Dendritic cell treated with granulocyte-macrophage colony-stimulating factor and Interleukin-4, amounts not matched to agents 40 ng/mL and 50 ng/mL, for 4 days (primary cell): ENCODE measurements around the gene INPP4B.

ENCODE experiments used
- H3K27ac Mint-ChIP-seq: one replicate; pipeline ENCODE4 v1.8.0; 2022; ENCODE audit warnings: mild to moderate bottlenecking, mixed read lengths
- H3K27me3 Mint-ChIP-seq: one replicate; pipeline ENCODE4 v1.8.0; 2022; ENCODE audit warnings: mild to moderate bottlenecking, mixed read lengths
- H3K36me3 Mint-ChIP-seq: one replicate; pipeline ENCODE4 v1.8.0; 2022; ENCODE audit warnings: low read depth, mixed read lengths
- H3K4me1 Mint-ChIP-seq: one replicate; pipeline ENCODE4 v1.8.0; 2022; ENCODE audit warnings: low read depth, mixed read lengths
- H3K4me3 Mint-ChIP-seq: one replicate; pipeline ENCODE4 v1.8.0; 2022; ENCODE audit warnings: mild to moderate bottlenecking, moderate library complexity, mixed read lengths
- H3K9me3 Mint-ChIP-seq: one replicate; pipeline ENCODE4 v1.8.0; 2022; ENCODE audit warnings: mixed read lengths
- intact Hi-C: fragments of 100-400 bp; cut with micrococcal nuclease; formaldehyde crosslinking; loops from one replicate; pipeline ENCODE4 v1.15.0; 2022

The INPP4B gene

DNA sequence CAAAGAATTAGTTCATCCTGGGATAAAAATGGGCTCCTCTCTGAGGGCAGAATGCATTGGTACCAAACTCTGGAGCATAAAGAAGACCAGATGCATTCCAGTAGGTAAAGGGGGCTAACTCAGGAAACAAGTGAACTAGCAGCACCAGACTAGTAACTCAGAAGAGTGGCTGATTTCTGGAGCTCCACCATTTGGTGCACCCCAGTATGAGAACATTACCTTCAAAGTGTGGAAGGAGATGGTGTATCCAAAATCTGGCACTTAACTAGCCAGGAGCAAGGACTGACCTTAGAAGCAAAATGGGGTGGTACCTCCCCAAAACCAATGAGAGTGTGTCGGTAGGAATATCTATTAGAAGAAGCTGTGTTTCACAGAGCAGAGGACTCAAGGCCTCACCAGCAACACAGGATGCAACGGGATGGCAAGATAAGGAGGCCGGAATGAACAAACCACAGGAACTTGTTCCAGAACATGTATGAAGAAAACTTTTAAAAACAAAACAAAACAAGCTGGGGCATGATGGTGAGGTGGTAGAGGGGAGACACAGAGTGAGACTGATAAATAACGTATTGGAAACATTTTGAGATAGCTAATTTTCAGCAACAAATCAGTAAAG is 142.3 kb downstream of the INPP4B start:
- no peaks in the 10 kb centered on the region for H3K36me3 Mint-ChIP-seq

DNA sequence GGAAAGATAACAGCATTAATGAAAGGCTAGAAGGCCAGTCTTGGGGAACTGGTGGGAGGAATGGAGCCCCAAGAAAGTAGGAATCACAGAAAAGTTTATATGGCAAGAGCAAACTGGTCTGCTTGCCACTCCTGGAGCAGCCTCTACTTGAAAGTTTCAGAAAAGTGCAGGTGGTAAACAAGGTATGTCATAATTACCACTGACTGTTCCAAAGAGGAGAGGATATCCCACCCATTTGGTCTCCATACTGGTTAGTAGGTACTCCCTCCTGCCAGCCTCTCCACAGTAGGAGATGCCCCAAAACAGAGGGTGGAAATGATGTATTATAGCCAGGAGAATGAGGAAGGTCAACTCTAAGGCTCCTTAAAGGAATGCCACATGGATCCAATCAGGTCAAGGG is 145.1 kb downstream of the INPP4B start:
- Mint-ChIP-seq H3K4me1 (no peaks in the 10 kb centered on the region), H3K27ac (no peak overlapping the region), H3K36me3 (no peaks in the 10 kb centered on the region), H3K4me3 (no peak overlapping the region), H3K9me3 (no peaks in the 10 kb centered on the region), H3K27me3 (no peaks in the 10 kb centered on the region)
- intact Hi-C loops = no loop called here

More for the DNA sequence above, 142.3 kb downstream of the INPP4B start:
- H3K9me3 Mint-ChIP-seq = peaks cover under 1% of the 10 kb centered on the region
- no peaks in the 10 kb centered on the region for H3K4me1 Mint-ChIP-seq
- intact Hi-C loops = no loop called here
- no peak overlapping the region for H3K4me3 Mint-ChIP-seq
- H3K27ac Mint-ChIP-seq = no peak overlapping the region
- no peaks in the 10 kb centered on the region for H3K27me3 Mint-ChIP-seq

DNA sequence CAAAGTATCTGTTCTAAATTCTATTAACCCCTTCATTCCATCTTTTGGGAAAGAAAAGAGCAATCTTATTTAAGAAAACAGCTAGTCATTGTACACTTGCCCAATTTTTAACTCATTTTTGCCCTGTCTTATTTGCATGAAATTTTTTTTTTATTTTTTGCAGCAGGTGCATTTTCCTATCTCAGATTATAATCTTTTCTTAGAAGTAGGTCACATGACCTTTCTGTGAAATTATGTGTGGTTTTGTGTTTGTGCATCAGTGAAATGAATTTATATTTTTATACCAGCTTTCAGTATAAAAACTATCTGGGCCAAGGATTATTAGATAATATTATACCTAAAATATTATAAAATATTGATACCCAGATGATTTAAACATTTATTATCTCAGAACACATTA is 145.6 kb downstream of the INPP4B start:
- Mint-ChIP-seq H3K27ac (no peak overlapping the region), H3K36me3 (no peaks in the 10 kb centered on the region), H3K4me1 (no peaks in the 10 kb centered on the region), H3K9me3 (no peaks in the 10 kb centered on the region), H3K4me3 (no peak overlapping the region), H3K27me3 (no peaks in the 10 kb centered on the region)
- intact Hi-C loops = no loop called here

DNA sequence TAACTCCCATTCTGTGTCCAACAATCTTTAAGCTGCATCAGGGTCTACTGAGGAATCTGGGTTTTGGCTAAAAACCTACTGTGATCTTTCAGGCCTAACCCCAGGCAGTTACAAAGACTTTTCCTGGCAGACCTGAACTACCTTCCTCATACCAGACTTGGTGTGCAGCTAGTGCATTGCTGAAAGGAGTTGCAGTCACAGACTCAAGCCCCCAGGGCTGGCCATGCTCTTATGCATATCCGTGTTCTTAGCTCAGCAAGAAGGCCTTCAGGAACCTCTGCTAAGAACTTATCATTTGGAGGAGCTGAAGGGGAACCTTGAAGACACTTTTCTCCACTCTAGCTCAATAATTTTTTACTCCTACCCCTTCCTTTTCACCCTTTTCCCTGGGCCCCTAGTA is 147.5 kb downstream of the INPP4B start:
- intact Hi-C loops = no loop called here

DNA sequence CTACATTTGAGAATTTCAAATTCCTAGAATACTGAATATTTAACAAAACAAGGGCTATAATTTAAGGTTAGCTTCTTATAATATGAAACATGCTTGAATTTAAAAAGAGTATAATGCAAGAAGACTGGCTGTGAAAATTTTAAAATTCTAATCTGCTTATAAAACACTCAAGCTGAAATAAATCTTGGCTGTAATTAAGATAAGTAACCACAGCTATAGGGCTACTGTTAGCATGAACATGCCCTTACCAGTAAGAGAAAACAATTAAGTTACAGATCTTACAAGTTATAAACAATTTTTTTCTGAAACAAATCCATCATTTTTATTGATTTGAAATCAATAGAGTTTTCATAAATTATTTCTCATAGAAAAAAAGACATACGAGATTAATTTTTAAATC is 148.2 kb downstream of the INPP4B start:
- no peaks in the 10 kb centered on the region for H3K4me1 Mint-ChIP-seq

More for the DNA sequence above, 147.5 kb downstream of the INPP4B start:
- Mint-ChIP-seq H3K4me1 (no peaks in the 10 kb centered on the region), H3K36me3 (no peaks in the 10 kb centered on the region), H3K9me3 (no peaks in the 10 kb centered on the region), H3K27me3 (no peaks in the 10 kb centered on the region), H3K4me3 (no peak overlapping the region), H3K27ac (no peak overlapping the region)

DNA sequence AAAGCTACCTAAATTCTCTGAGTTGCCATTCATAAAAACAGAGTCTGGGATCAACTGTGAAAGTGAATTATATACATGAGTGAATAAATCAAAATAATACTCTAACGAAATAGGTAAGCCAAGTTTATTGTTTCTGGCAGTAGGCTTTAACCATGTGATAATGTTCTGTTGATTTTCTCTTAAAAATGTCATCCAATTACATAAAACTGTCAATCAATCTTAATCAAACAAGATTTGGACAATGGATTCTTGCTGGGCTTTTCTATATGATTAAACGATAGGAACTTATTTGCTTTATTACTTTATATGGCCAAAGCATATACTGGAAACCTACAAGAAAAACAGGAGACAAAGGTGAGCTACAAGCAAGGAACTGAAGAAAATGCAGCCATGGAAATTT is 148.8 kb downstream of the INPP4B start:
- no peaks in the 10 kb centered on the region for H3K4me1 Mint-ChIP-seq
- no peaks in the 10 kb centered on the region for H3K9me3 Mint-ChIP-seq
- no peaks in the 10 kb centered on the region for H3K36me3 Mint-ChIP-seq
- H3K27me3 Mint-ChIP-seq = no peaks in the 10 kb centered on the region
- H3K27ac Mint-ChIP-seq = no peak overlapping the region
- no peak overlapping the region for H3K4me3 Mint-ChIP-seq
- intact Hi-C loops = no loop called here

More for the DNA sequence above, 148.2 kb downstream of the INPP4B start:
- Mint-ChIP-seq H3K9me3 (no peaks in the 10 kb centered on the region), H3K4me3 (no peak overlapping the region), H3K27me3 (no peaks in the 10 kb centered on the region), H3K36me3 (no peaks in the 10 kb centered on the region), H3K27ac (no peak overlapping the region)
- intact Hi-C loops = no loop called here

DNA sequence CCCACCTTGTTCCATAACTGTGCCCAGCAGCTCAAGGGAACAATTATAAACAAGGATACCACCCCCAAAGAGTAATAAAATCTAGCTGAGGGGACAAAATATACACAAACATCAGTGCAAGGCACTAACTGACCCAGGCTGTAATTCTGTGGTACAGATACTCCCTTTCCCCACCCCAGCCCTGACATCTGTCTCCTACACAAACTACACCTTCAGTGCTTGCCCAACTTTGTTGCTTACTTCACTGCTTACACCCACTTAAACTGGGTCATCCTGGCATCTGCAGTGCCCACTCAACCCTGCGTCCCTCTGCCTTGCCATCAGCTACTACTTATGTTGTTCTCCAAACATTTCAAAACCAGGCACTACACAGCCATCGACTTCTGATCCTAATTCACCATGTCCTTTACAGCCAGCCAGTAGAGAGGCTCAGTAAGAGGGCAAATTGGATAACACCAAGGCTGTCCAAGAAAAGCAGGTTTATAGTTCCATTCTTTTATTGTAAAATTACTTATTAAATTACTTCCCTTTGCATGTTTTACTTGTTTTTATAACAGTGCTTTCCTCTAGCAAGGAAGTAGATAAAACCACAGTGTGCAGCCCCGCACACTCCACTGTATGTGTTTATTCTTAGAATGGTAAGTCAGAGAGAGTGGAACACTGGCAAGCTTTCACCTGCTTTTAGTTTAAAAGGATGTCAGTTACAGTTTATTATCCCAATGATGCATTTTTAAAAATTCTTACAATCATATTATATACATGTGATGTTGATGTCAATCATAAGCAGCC is 149.6 kb downstream of the INPP4B start:
- H3K4me1 Mint-ChIP-seq = no peaks in the 10 kb centered on the region
- H3K27ac Mint-ChIP-seq = no peak overlapping the region
- intact Hi-C loops = no loop called here
- no peaks in the 10 kb centered on the region for H3K36me3 Mint-ChIP-seq
- H3K4me3 Mint-ChIP-seq = no peak overlapping the region
- no peaks in the 10 kb centered on the region for H3K9me3 Mint-ChIP-seq
- H3K27me3 Mint-ChIP-seq = no peaks in the 10 kb centered on the region

DNA sequence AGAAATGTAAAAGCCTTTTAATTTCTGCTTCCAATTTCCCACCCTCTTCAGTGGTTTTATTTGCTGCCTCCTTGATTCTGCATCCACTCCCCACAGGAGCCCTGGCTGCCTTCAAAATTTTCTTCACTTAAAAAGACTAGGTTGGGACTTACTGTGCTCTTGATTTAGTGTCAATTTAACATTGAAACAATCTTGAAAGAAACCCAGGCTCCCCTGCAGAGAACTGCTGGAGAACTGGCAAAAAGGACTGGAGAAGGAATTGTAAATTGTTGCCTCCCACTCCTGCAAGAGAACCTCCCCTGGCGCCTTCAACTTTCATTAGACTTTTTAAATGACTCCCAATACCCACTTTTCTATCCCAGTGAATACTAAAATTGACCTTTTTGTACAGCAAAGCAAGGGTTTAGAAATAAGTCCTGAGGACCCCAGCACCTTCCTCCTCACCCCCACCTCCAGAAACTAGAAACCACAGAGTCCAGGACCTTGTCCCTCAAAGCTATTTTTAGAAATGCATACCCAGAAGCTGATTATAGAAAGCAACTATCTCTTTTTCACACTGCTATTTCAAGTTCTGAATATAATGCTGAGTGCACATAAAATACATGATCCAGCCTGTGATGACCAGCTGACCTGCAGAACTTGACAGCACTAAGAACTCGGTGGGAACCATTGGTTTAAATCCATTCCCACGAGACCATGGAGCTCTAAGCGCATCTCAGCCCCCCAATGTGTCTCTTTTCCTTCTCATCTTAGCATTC is 155.5 kb downstream of the INPP4B start:
- no peaks in the 10 kb centered on the region for H3K9me3 Mint-ChIP-seq
- no peak overlapping the region for H3K27ac Mint-ChIP-seq
- no peaks in the 10 kb centered on the region for H3K27me3 Mint-ChIP-seq
- intact Hi-C loops = no loop called here
- no peak overlapping the region for H3K4me3 Mint-ChIP-seq
- H3K36me3 Mint-ChIP-seq = no peaks in the 10 kb centered on the region
- no peaks in the 10 kb centered on the region for H3K4me1 Mint-ChIP-seq

DNA sequence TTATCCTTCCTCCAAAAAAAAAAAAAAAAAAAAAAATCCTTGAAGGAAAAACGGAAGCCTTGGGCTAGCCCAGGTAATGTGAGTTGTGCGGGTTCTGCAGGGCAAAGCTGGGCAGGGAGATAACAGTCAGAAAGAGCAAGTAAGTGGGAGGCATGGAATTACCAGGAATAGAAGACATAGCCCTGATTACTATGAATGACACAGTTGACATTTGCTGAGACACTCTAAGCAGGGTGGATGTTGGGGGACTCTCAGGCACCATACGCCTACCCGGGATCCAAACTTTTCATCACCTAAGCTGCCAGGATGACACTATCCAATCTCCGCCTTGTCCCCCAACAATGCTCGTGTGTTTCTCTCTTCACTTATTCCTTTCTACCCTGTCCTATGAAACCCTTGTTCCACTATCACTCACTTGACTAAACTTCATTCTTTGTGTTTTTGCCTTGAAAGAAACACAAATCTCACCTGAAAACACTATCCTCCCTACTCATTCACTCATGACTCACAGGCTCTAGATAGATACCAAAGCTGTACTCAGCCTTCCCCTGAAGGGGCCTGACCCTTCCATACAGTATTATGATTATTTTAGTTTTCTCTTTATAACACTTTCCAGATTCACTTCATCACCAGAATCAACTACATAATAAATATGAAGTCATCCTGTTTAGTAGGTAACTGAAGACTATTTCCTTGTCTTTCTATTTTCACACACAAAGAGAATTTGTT is 158.4 kb downstream of the INPP4B start:
- no peaks in the 10 kb centered on the region for H3K4me1 Mint-ChIP-seq
- H3K9me3 Mint-ChIP-seq = no peaks in the 10 kb centered on the region
- intact Hi-C loops = no loop called here

DNA sequence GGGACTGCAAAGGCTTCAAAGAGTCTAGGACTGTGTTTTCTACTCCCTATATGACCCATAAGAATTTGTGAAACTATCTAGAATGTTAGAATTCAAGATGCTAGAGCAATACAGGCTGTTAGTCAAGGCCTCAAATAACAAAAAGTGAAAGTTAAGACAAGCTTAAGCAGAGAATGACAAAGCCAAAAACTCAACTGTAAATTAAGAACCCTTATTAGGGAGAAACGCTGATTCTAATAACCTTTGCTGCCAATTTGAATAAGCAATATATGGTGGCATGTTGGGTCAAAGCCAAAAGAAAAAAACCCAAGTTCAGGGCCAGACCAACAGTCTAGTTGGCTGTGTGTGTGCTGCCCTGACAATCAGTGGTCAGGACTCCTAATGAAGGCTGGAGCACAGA is 160.0 kb downstream of the INPP4B start:
- H3K36me3 Mint-ChIP-seq = no peaks in the 10 kb centered on the region

More for the DNA sequence above, 158.4 kb downstream of the INPP4B start:
- H3K4me3 Mint-ChIP-seq = no peak overlapping the region
- H3K27me3 Mint-ChIP-seq = no peaks in the 10 kb centered on the region
- no peaks in the 10 kb centered on the region for H3K36me3 Mint-ChIP-seq
- H3K27ac Mint-ChIP-seq = no peak overlapping the region

DNA sequence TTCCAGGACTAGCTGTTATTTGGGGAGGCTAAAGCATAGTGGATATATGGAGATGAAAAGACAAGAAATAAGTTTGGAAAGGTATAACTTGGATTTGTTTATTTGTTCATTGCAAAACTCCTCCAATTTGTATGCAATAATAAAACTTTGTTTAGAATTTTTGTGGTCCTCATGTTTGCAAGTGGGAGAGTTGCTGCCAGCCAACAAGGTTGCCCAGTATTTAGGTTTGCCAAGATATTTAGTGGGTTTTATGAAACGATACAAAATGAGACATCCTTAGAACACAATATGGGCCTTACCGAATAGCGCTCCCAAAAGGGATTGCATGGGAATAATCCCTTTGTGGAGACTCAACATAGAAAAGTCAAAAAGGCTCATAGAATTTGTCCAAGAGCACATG is 162.1 kb downstream of the INPP4B start:
- Mint-ChIP-seq H3K36me3 (no peaks in the 10 kb centered on the region), H3K9me3 (no peaks in the 10 kb centered on the region), H3K4me3 (no peak overlapping the region), H3K27ac (no peak overlapping the region), H3K4me1 (no peaks in the 10 kb centered on the region), H3K27me3 (no peaks in the 10 kb centered on the region)
- intact Hi-C loops = no loop called here

More for the DNA sequence above, 160.0 kb downstream of the INPP4B start:
- Mint-ChIP-seq H3K4me1 (no peaks in the 10 kb centered on the region), H3K27me3 (no peaks in the 10 kb centered on the region), H3K4me3 (no peak overlapping the region), H3K9me3 (no peaks in the 10 kb centered on the region), H3K27ac (no peak overlapping the region)
- intact Hi-C loops = no loop called here

DNA sequence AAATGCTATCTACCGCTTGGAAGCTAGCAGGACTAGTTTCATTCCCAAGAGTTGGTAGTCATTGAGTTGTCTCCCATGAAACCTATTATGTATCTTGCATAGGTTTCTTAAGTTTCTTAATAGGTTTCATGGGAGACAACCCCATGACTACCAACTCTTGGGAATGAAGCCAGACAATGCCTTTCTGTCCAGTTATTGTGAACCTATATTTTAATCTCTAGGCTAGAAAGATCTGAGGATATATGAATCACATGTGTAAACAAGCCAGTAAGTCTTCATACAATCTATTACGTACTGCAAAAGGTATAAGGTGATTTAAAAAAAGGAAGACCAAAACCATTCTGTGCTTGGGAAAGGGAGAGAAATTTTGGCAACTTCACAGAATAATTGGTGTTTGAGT is 162.6 kb downstream of the INPP4B start:
- no peaks in the 10 kb centered on the region for H3K4me1 Mint-ChIP-seq
- H3K36me3 Mint-ChIP-seq = no peaks in the 10 kb centered on the region
- no peaks in the 10 kb centered on the region for H3K27me3 Mint-ChIP-seq
- no peak overlapping the region for H3K27ac Mint-ChIP-seq
- H3K4me3 Mint-ChIP-seq = no peak overlapping the region
- intact Hi-C loops = no loop called here
- no peaks in the 10 kb centered on the region for H3K9me3 Mint-ChIP-seq

DNA sequence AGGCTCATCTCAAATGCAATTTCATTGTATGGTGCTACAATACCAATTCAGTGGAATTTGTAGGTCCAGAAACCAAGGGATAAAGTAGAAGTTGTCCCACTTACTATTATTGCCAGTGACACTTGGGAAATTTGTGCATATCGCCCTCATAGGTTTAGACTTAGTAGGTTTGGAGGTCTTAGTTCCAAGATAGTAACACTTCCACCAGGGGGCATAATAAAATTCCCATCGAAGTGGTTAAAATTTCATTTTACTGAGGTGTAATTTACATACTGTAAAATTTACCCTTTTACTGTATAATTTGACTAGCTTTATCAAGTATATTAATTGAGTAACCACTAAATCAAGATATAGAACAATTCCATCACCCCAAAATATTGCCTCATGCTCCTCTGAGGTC is 174.6 kb downstream of the INPP4B start:
- Mint-ChIP-seq H3K27me3 (no peaks in the 10 kb centered on the region), H3K9me3 (peaks cover 65% of the 10 kb centered on the region), H3K4me1 (no peaks in the 10 kb centered on the region), H3K4me3 (no peak overlapping the region), H3K36me3 (no peaks in the 10 kb centered on the region), H3K27ac (no peak overlapping the region)
- intact Hi-C loops = no loop called here

DNA sequence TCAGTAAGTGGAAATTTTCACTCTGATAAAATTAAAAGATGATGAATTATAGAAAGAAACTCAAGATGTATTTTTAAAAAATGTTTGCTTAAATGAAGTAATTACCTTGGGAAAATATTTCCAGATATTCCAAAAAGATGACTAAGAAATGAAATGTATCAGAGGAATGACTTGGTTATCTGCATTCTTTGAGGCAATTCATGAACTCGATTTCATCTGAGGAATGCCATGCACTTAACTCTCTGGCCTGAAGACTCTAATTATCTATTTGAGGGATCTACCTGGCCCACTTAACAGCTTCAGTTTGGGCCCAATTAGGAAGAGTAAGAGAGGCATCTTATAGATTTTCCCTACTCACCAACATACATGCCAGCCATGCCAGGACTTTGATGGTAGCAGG is 182.3 kb downstream of the INPP4B start:
- Mint-ChIP-seq H3K4me1 (no peaks in the 10 kb centered on the region), H3K36me3 (no peaks in the 10 kb centered on the region), H3K9me3 (peaks cover 47% of the 10 kb centered on the region), H3K27me3 (no peaks in the 10 kb centered on the region), H3K27ac (no peak overlapping the region), H3K4me3 (no peak overlapping the region)
- intact Hi-C loops = no loop called here
